MCF 10A (cell line): Measurements from ENCODE around the gene PTGIS. TPM values are rescaled to one million over a fixed set of nuclear protein-coding genes. Genes with fewer than 3 reads are reported as not detected.

Experiments
- BruUV-seq: library from RNA; stranded (reverse); fragments of 400-500 nt; replicated peaks from 2 replicates; lab custom pipeline; 2021; lab: Mats Ljungman, UMichigan
- CTCF ChIA-PET: fragments of 300-600 bp; sonication (Branson Sonifier 250); formaldehyde crosslinking; extraction: SDS; loops from one replicate; lab custom pipeline; 2021; ENCODE audit warnings: antibody characterized with exemption, inconsistent platforms; lab: Yijun Ruan, JAX
- POLR2A ChIA-PET: fragments of 300-600, 350-650 bp; sonication (Branson Sonifier 250); formaldehyde crosslinking; extraction: SDS; loops from one replicate; lab custom pipeline; 2020; ENCODE audit warnings: antibody characterized with exemption, inconsistent platforms; lab: Yijun Ruan, JAX
- DNase-seq: peaks from one replicate; pipeline ENCODE4 v3.0.0-alpha.2; 2018; ENCODE audit not compliant: unreplicated experiment
- H3K27ac Mint-ChIP-seq: one replicate; pipeline ENCODE4 v1.8.0; 2022; ENCODE audit warnings: mild to moderate bottlenecking, low read depth, mixed read lengths; ENCODE audit not compliant: unreplicated experiment
- H3K27me3 Mint-ChIP-seq: one replicate; pipeline ENCODE4 v1.8.0; 2022; ENCODE audit warnings: mixed read lengths; ENCODE audit not compliant: insufficient read depth, unreplicated experiment
- H3K36me3 Mint-ChIP-seq: one replicate; pipeline ENCODE4 v1.8.0; 2022; ENCODE audit warnings: mild to moderate bottlenecking, moderate library complexity, mixed read lengths; ENCODE audit not compliant: insufficient read depth, unreplicated experiment
- H3K4me1 Mint-ChIP-seq: one replicate; pipeline ENCODE4 v1.8.0; 2022; ENCODE audit warnings: mixed read lengths; ENCODE audit not compliant: insufficient read depth, unreplicated experiment
- H3K4me3 Mint-ChIP-seq: one replicate; pipeline ENCODE4 v1.8.0; 2022; ENCODE audit warnings: mild to moderate bottlenecking, moderate library complexity, mixed read lengths; ENCODE audit not compliant: unreplicated experiment
- H3K9me3 Mint-ChIP-seq: one replicate; pipeline ENCODE4 v1.8.0; 2022; ENCODE audit warnings: mixed read lengths; ENCODE audit not compliant: unreplicated experiment
- intact Hi-C: fragments of 100-400 bp; cut with micrococcal nuclease; formaldehyde crosslinking; loops from 2 replicates; pipeline ENCODE4 v1.14.1; 2022
- total RNA-seq: library from RNA; stranded (reverse); gene quantifications from 2 replicates; pipeline ENCODE4 v1.2.3, GENCODE V29; 2022
- TF ChIP-seq, protein P1 (sequence below): fragments of 200-600 bp; IDR thresholded peaks from one replicate; pipeline ENCODE4 v1.8.0; 2022; ENCODE audit warnings: antibody characterized with exemption, mild to moderate bottlenecking; ENCODE audit not compliant: unreplicated experiment

The PTGIS gene
- total RNA-seq, 1 experiment from 2014 or later, result not detected

- CTCF ChIA-PET, result interaction anchor here (1.1 to 1.4 kb wide), 2 partner anchors 27 to 121 kb away, joined by 3 to 7 read pairs; no protein-coding TSS in a partner anchor
- H3K4me1 Mint-ChIP-seq, result peaks cover 32% of the 10 kb centered on the region
Measured at GRCh38 chr20:49457444-49457843, 110.5 kb downstream of the PTGIS start.

DNA sequence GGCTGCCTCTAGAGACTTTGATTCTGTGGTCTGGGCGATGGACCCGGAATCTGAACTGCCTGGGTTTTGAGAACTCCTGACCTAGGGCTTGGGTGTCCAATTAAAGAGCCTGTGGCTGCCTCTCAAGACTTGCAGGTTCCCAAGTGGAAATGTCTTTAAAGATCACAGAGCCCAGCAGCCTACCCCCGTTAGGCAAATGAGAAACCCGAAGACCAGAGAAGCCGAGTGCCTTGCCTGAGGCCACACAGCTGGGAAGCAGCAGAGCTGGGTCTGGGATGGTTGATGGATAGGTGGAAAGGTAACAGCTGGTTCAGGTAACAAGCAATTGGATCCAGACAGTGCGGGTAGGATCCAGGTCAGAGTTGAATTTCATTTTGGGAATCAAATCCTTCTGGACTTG is 111.3 kb downstream of the PTGIS start:
- POLR2A ChIA-PET, result no interaction called here
- no peaks in the 10 kb centered on the region for H3K9me3 Mint-ChIP-seq
- no peak for DNase-seq
- H3K4me1 Mint-ChIP-seq, result peaks cover 36% of the 10 kb centered on the region
- CTCF ChIA-PET, result interaction anchor here (0.6 kb wide), 1 partner anchor 645 kb away, joined by 3 read pairs; no protein-coding TSS in a partner anchor
- intact Hi-C loops, result no loop called here
- no peak overlapping the region for H3K4me3 Mint-ChIP-seq
- no TSS peak for BruUV-seq
- TF ChIP-seq, protein P1, sequence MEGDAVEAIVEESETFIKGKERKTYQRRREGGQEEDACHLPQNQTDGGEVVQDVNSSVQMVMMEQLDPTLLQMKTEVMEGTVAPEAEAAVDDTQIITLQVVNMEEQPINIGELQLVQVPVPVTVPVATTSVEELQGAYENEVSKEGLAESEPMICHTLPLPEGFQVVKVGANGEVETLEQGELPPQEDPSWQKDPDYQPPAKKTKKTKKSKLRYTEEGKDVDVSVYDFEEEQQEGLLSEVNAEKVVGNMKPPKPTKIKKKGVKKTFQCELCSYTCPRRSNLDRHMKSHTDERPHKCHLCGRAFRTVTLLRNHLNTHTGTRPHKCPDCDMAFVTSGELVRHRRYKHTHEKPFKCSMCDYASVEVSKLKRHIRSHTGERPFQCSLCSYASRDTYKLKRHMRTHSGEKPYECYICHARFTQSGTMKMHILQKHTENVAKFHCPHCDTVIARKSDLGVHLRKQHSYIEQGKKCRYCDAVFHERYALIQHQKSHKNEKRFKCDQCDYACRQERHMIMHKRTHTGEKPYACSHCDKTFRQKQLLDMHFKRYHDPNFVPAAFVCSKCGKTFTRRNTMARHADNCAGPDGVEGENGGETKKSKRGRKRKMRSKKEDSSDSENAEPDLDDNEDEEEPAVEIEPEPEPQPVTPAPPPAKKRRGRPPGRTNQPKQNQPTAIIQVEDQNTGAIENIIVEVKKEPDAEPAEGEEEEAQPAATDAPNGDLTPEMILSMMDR, result no peak
- no peak overlapping the region for H3K27ac Mint-ChIP-seq
- H3K36me3 Mint-ChIP-seq, result no peaks in the 10 kb centered on the region
- no peaks in the 10 kb centered on the region for H3K27me3 Mint-ChIP-seq

More at GRCh38 chr20:49457444-49457843, 110.5 kb downstream of the PTGIS start:
- H3K27ac Mint-ChIP-seq, result no peak overlapping the region
- no TSS peak for BruUV-seq
- no peaks in the 10 kb centered on the region for H3K27me3 Mint-ChIP-seq
- POLR2A ChIA-PET, result no interaction called here
- TF ChIP-seq, protein P1, result no peak
- no peak overlapping the region for H3K4me3 Mint-ChIP-seq
- no peaks in the 10 kb centered on the region for H3K36me3 Mint-ChIP-seq
- DNase-seq, result no peak
- intact Hi-C loops, result no loop called here
- H3K9me3 Mint-ChIP-seq, result no peaks in the 10 kb centered on the region

GRCh38 chr20:49455691-49456090 is 112.2 kb downstream of the PTGIS start:
- TF ChIP-seq, protein P1, result no peak
- ChIA-PET POLR2A (no interaction called here), CTCF (interaction anchor here (1.8 kb wide), 1 partner anchor 121 kb away, joined by 3 read pairs; no protein-coding TSS in a partner anchor)
- H3K4me1 Mint-ChIP-seq, result peaks cover 26% of the 10 kb centered on the region
- intact Hi-C loops, result no loop called here
- no TSS peak for BruUV-seq
- no peaks in the 10 kb centered on the region for H3K9me3 Mint-ChIP-seq
- H3K36me3 Mint-ChIP-seq, result no peaks in the 10 kb centered on the region
- no peaks in the 10 kb centered on the region for H3K27me3 Mint-ChIP-seq
- no peak for DNase-seq
- H3K27ac Mint-ChIP-seq, result no peak overlapping the region
- H3K4me3 Mint-ChIP-seq, result no peak overlapping the region

Other genes with a start within 250 kb of the PTGIS start
- gene KCNB1, start 85.5 kb downstream of the PTGIS start, total RNA-seq, result 2.8 and 3.0 TPM in 2 replicates
- gene B4GALT5, start 145.7 kb upstream of the PTGIS start, total RNA-seq, result 17.1 and 19.7 TPM in 2 replicates
- 14.6 and 16.5 TPM in 2 replicates for gene SLC9A8, start 244.7 kb upstream of the PTGIS start, total RNA-seq